ENCODE data around the gene GRIN2C.

The GRIN2C gene

DNA sequence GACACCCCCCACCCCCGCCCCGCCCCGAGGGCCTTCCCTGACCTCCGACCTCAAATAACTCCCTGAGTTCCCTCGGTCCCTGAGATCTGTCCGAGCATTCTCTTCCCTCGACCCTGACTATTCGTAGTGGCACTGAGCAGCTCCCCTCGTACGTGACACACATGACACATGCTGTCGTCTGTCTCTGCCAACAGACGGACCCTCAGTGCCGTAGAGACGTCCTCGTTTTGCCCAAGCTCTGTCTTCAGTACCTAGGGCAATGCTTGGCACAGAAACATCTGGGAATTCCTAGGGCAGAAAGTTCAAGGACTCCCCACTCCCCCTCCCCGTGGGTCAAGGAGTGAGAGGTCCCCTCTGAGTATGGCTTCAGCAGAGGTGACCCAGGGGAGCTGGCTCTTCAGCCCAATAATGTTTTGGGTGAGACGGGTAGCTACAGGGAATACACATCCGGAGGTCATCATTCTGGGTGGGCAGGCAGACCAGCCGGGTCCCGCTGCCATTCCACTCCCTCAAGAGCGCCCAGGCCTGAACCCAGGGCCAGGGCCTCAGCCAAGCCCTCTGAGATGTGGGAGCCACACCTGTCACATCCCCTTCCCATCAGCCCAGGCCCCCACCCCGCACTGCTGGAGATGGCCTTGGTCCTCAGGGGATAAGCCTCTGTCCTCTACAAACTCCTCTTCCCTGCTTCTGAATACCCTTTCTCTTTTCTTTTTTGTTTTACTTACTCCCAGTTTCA lies 34.4 kb upstream of the GRIN2C start:
- no peaks in the 10 kb centered on the region for H3K36me3 ChIP-seq (ENCODE audit: insufficient read depth, low read depth, low read length)
- H3K9ac ChIP-seq (ENCODE audit: low read depth, low read length) = no peak overlapping the region
- H3K4me3 ChIP-seq (ENCODE audit: low read length) = peak overlapping the region; percentile 67; the same call in 1 of the 2 replicates
- H3K9me3 ChIP-seq (ENCODE audit: insufficient read depth, low read depth, low read length) = no peaks in the 10 kb centered on the region
- no peak overlapping the region for H3K27ac ChIP-seq (ENCODE audit: low read length)
- H3K27me3 ChIP-seq (ENCODE audit: insufficient read depth, low read length) = peaks cover 74% of the 10 kb centered on the region
- H3K4me1 ChIP-seq (ENCODE audit: insufficient read depth, low read length) = no peaks in the 10 kb centered on the region

DNA sequence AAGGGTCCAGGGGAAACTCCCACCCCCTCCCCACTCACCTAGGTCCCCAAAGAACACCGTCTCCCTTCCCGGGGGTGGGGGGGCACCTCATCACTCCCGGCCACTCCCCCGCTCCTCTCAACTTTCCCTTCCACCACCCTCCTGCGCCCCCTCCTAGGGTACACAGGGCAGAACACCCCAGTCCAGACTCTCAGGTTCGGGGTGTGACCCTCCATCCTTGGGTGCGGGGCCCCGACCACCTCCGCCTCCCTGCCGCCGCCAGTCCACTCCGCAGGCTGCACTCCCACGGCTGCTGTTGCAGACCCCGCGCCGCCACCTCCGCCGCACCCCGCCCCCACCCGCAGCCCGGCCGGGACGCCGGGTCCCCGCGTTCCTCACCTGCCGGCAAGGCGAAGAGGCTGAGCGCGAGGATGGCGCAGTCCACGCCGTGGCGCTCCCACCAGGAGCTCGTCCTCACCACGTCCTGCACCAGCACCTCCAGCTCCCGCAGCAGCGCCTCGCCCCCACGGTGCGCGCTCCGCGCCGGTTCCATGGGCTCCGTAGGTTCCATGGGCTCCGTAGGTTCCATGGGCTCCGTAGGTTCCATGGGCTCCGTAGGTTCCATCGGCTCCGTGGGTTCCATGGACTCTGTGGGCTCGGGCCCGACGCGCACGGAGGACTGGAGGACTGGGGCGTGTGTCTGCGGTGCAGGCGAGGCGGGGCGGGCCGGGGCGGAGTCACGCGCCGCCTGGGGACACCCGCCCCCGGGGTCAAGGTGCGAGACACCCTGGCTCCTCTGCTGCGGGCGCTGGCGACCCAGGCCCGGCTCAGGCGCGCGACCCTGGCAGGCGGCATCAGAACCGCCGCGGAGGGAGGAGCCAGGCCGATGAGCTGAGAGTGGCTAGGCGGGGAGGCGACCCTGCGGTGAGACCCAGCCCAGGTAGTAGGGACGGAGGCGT lies 33.6 kb upstream of the GRIN2C start, which contains the start of gene FADS6:
FADS6 (minus strand) TSS at position 660 of the 938 bp plus-strand sequence; CDS start at position 622, 38 bp downstream.
- Histone ChIP-seq H3K4me3 (ENCODE audit: low read length) (peak within 1 kb of the TSS; percentile 67; the same call in 1 of the 2 replicates), H3K27me3 (ENCODE audit: insufficient read depth, low read length) (peaks cover 74% of the 10 kb centered on the region), H3K27ac (ENCODE audit: low read length) (no peak within 1 kb of the TSS), H3K9ac (ENCODE audit: low read depth, low read length) (no peak within 1 kb of the TSS), H3K4me1 (ENCODE audit: insufficient read depth, low read length) (no peaks in the 10 kb centered on the region), H3K9me3 (ENCODE audit: insufficient read depth, low read depth, low read length) (no peaks in the 10 kb centered on the region), H3K36me3 (ENCODE audit: insufficient read depth, low read depth, low read length) (no peaks in the 10 kb centered on the region)

DNA sequence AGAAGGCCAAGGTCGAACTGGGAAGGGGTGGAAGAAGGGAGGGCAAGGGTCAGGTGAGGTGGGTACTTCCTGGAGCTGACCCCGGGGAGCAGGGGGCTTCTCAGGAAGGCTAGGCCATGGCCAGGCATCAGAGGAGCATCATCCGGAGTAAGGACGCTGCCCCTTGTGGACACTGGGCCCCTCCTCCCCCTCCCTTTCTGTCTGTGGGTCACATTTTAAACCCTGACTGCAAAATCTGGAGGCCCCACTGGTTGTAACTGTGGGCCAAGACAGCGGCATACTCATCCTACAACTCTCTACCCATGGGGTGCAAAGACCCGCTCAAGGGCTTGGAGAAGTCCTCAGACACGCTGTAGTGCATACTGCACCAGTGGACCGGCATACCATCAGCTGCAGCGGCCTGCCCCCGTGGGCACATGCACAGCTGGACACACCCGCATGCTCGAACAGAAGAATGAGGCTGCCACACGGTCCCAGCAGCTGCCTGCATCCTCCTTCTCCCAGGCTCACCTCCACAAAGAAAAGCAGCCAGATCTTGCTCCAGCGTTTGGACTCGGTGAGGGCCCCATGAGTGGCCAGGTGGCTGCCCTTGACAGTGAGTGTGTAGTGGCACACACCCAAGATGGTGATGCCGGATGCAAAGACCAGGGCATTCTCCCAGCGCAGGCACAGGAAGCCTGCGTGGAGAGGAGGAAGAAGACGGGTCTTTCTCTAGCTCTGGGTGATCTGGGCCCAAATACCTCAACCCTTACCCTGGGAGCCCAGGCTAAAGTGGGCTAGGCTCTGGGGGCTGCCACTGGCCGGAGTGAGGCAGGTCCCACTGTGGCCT lies 32.5 kb upstream of the GRIN2C start:
- H3K27ac ChIP-seq (ENCODE audit: low read length) = no peak overlapping the region
- H3K9me3 ChIP-seq (ENCODE audit: insufficient read depth, low read depth, low read length) = no peaks in the 10 kb centered on the region
- H3K27me3 ChIP-seq (ENCODE audit: insufficient read depth, low read length) = peaks cover 70% of the 10 kb centered on the region
- no peaks in the 10 kb centered on the region for H3K4me1 ChIP-seq (ENCODE audit: insufficient read depth, low read length)
- H3K36me3 ChIP-seq (ENCODE audit: insufficient read depth, low read depth, low read length) = no peaks in the 10 kb centered on the region
- H3K9ac ChIP-seq (ENCODE audit: low read depth, low read length) = no peak overlapping the region
- no peak overlapping the region; the same call in 1 of the 2 replicates for H3K4me3 ChIP-seq (ENCODE audit: low read length)

DNA sequence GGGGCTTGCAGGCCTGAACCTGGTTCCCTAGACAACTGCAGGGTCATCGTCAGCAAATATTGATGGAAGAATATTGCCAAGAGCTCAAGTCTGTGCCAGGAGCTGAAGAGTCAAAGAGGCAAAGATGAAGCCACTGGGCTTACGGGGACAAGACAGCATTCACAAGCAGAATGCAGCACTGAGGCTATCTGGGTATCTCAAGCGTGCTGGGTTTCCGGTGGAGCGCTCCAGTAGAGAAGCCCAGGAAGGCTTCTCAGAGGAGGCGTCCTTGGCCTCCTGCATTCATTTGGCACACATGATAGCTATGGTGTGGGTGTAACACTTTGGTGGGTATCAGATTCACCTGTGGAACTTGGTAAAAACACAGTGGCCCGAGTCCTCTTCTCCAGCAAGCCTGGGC lies 30.9 kb upstream of the GRIN2C start:
- peaks cover 55% of the 10 kb centered on the region for H3K27me3 ChIP-seq (ENCODE audit: insufficient read depth, low read length)
- H3K36me3 ChIP-seq (ENCODE audit: insufficient read depth, low read depth, low read length) = no peaks in the 10 kb centered on the region
- no peak overlapping the region for H3K4me3 ChIP-seq (ENCODE audit: low read length)
- no peak overlapping the region for H3K27ac ChIP-seq (ENCODE audit: low read length)
- H3K4me1 ChIP-seq (ENCODE audit: insufficient read depth, low read length) = no peaks in the 10 kb centered on the region
- H3K9ac ChIP-seq (ENCODE audit: low read depth, low read length) = no peak overlapping the region
- H3K9me3 ChIP-seq (ENCODE audit: insufficient read depth, low read depth, low read length) = no peaks in the 10 kb centered on the region

DNA sequence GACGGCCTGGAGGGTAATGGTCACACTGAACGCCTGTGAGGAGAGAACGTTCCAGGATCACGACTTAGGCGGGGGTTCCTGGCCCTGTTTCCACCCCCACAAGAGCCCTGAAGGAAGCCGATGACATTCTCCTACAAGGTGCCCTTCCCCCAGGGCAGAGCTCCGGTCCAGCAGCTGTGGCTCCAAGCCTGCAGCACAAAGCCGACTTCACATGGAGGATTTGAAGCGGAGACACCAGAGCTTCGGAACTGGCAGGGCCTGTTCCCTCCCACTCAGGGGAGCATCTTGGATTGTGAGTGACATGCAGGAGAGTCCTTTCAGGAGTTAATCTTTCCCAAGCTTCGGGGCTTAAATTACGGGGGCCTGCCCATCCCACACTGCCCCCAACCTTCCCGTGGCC lies 28.8 kb upstream of the GRIN2C start:
- Histone ChIP-seq H3K9me3 (ENCODE audit: insufficient read depth, low read depth, low read length) (no peaks in the 10 kb centered on the region), H3K4me1 (ENCODE audit: insufficient read depth, low read length) (no peaks in the 10 kb centered on the region), H3K9ac (ENCODE audit: low read depth, low read length) (no peak overlapping the region), H3K27ac (ENCODE audit: low read length) (no peak overlapping the region), H3K4me3 (ENCODE audit: low read length) (no peak overlapping the region), H3K36me3 (ENCODE audit: insufficient read depth, low read depth, low read length) (no peaks in the 10 kb centered on the region), H3K27me3 (ENCODE audit: insufficient read depth, low read length) (peaks cover 34% of the 10 kb centered on the region)

DNA sequence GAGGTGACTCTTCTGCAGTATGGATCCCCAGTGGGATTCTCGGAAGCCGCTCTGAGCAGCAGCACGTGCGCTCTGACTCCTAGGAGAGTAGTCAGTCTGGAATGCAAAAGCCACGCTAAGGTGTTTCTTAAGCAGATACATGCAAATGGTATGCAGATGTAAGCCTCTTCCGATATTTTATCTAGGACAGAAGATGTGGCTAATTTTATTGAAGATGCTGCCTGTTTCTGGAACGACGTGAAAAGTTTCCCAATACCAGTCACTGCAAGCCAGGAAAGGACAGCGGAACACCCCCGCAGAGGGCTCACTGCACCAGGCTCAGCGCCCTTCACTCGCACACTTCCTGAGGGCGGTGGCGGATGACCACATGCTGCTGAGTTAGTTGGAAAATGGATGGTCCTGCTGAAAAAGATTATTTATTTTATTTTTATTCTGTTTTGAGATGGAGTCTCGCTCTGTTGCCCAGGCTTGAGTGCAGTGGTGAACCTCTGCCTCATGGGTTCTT lies 23.6 kb upstream of the GRIN2C start:
- Histone ChIP-seq H3K9me3 (ENCODE audit: insufficient read depth, low read depth, low read length) (no peaks in the 10 kb centered on the region), H3K9ac (ENCODE audit: low read depth, low read length) (no peak overlapping the region), H3K4me3 (ENCODE audit: low read length) (no peak overlapping the region), H3K36me3 (ENCODE audit: insufficient read depth, low read depth, low read length) (no peaks in the 10 kb centered on the region), H3K27ac (ENCODE audit: low read length) (no peak overlapping the region), H3K27me3 (ENCODE audit: insufficient read depth, low read length) (no peaks in the 10 kb centered on the region), H3K4me1 (ENCODE audit: insufficient read depth, low read length) (no peaks in the 10 kb centered on the region)

DNA sequence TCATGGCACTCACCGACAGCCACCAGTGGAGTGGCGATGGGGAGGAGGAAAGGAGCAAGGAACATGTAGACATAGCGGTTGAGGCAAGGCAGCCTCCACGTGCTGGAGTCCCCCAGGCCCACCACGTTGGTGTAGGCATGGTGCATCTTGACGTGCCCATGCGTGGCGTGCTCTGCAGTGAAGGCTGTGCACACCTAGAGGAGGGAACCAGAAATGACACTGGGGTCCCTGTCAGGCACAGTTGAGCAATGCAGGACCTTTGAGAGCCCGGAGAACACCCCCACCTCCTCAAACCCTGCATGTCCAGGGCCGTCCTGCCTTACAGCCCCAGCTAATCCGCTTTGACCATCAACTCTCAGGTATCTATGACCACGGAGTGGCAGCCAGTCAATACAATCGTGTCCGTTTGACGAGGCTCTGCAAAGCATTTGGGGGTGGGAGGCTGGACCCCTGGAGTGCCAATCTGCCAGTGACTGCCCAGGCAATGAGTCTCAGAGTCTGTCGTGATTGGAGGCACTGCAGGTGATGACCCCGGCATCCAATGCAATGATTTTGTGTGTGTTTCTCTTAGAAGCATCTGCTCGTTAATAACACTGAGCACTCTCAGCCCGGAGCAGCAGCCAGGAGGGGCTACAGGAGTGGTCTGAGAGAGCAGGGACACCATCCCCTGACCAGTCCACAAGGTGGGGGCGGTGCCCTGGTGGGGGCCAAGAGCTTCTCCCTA lies 23.0 kb upstream of the GRIN2C start:
- no peak overlapping the region for H3K4me3 ChIP-seq (ENCODE audit: low read length)
- H3K36me3 ChIP-seq (ENCODE audit: insufficient read depth, low read depth, low read length) = no peaks in the 10 kb centered on the region
- no peak overlapping the region for H3K27ac ChIP-seq (ENCODE audit: low read length)
- H3K27me3 ChIP-seq (ENCODE audit: insufficient read depth, low read length) = no peaks in the 10 kb centered on the region
- H3K9ac ChIP-seq (ENCODE audit: low read depth, low read length) = no peak overlapping the region
- no peaks in the 10 kb centered on the region for H3K4me1 ChIP-seq (ENCODE audit: insufficient read depth, low read length)
- H3K9me3 ChIP-seq (ENCODE audit: insufficient read depth, low read depth, low read length) = no peaks in the 10 kb centered on the region

DNA sequence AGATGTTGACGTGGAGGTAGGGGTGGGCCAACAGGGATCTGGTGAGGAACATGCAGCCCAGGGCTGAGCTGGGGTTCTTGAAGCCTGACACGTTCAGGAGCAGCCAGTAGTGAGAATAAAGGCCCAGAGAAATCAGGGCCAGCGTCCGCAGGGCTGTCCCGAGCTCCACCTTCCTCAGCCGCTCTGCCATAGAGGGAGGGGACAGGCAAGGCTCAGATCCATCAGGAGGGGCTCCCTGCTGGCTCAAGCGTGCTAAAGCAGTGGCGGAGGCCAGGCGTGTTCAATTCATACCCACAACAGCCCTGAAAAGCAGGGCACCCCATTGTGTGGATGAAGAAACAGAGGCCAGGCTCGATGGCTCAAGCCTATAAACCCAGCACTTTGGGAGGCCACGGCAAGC lies 21.4 kb upstream of the GRIN2C start:
- no peaks in the 10 kb centered on the region for H3K36me3 ChIP-seq (ENCODE audit: insufficient read depth, low read depth, low read length)
- H3K9me3 ChIP-seq (ENCODE audit: insufficient read depth, low read depth, low read length) = no peaks in the 10 kb centered on the region
- no peaks in the 10 kb centered on the region for H3K4me1 ChIP-seq (ENCODE audit: insufficient read depth, low read length)
- H3K27ac ChIP-seq (ENCODE audit: low read length) = no peak overlapping the region
- H3K9ac ChIP-seq (ENCODE audit: low read depth, low read length) = no peak overlapping the region
- H3K4me3 ChIP-seq (ENCODE audit: low read length) = no peak overlapping the region
- H3K27me3 ChIP-seq (ENCODE audit: insufficient read depth, low read length) = no peaks in the 10 kb centered on the region

DNA sequence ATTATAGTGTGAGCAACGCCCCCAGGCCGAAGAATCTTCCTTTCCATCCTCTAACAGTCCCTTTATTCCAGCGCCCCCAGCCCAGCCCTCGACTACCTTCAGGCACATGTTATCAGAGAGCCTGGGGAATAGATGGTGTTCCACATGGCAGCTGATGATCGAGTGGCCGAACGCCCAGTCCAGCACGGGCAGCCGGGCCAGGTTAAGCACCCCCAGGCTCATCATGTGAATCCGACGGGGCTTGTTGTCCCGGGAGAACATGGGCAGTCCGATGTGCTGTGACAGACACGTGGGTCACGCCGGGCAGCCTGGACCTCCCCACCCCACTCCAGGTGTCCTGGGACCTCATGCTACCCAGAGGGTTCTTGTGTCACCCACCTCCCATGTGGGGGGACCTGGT lies 19.6 kb upstream of the GRIN2C start:
- Histone ChIP-seq H3K27me3 (ENCODE audit: insufficient read depth, low read length) (no peaks in the 10 kb centered on the region), H3K9ac (ENCODE audit: low read depth, low read length) (no peak overlapping the region), H3K4me1 (ENCODE audit: insufficient read depth, low read length) (no peaks in the 10 kb centered on the region), H3K4me3 (ENCODE audit: low read length) (no peak overlapping the region), H3K27ac (ENCODE audit: low read length) (no peak overlapping the region), H3K9me3 (ENCODE audit: insufficient read depth, low read depth, low read length) (no peaks in the 10 kb centered on the region), H3K36me3 (ENCODE audit: insufficient read depth, low read depth, low read length) (no peaks in the 10 kb centered on the region)

DNA sequence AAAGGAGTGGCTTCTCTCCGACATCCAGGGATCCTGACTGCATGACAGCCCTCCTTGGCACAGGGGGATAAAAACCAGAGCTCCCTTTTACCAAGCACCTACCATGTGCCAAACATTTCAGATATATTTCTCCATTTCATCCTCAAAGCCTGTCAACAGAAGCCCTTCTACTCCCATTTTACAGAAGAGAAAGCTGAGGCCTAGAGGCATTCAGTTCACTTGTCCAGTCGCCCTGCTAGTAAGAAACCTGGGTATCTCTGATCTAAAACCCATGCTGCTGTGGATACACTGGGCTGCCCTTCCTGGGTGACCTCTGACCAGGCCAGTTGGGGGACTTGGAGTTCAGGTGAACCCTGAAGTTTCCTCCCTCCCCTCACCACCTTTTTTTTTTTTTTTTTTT lies 19.0 kb upstream of the GRIN2C start:
- H3K27me3 ChIP-seq (ENCODE audit: insufficient read depth, low read length) = no peaks in the 10 kb centered on the region
- no peak overlapping the region for H3K4me3 ChIP-seq (ENCODE audit: low read length)
- no peak overlapping the region for H3K27ac ChIP-seq (ENCODE audit: low read length)
- no peak overlapping the region for H3K9ac ChIP-seq (ENCODE audit: low read depth, low read length)
- peaks cover 4% of the 10 kb centered on the region; the same call in 1 of the 2 replicates for H3K4me1 ChIP-seq (ENCODE audit: insufficient read depth, low read length)
- H3K36me3 ChIP-seq (ENCODE audit: insufficient read depth, low read depth, low read length) = no peaks in the 10 kb centered on the region
- H3K9me3 ChIP-seq (ENCODE audit: insufficient read depth, low read depth, low read length) = no peaks in the 10 kb centered on the region
